Activated T-cell treated with anti-CD3 and anti-CD28 coated beads for 24 hours (primary cell): Measurements from ENCODE around the gene UIMC1.

Source experiments
- DNase-seq: peaks from one replicate; pipeline ENCODE4 v3.0.0-alpha.2; 2020; ENCODE audit warnings: low read depth

Gene UIMC1

GRCh38 chr5:176952531-176953193 is 53.9 kb downstream of the UIMC1 start:
- DNase-seq: no peak

GRCh38 chr5:176948458-176948857 is 58.1 kb downstream of the UIMC1 start:
- no peak for DNase-seq

- DNase-seq: no peak
These were observed 58.7 kb downstream of the UIMC1 start for GRCh38 chr5:176947847-176948246.

- no peak for DNase-seq
These were observed 62.3 kb downstream of the UIMC1 start for GRCh38 chr5:176944268-176944667.

GRCh38 chr5:176943816-176944215 is 62.8 kb downstream of the UIMC1 start:
- DNase-seq: no peak

GRCh38 chr5:176941951-176942350 is 64.6 kb downstream of the UIMC1 start:
- no peak for DNase-seq

GRCh38 chr5:176938472-176938871 is 68.1 kb downstream of the UIMC1 start:
- DNase-seq: no peak

GRCh38 chr5:176935017-176935416 is 71.6 kb downstream of the UIMC1 start:
- no peak for DNase-seq

- no peak for DNase-seq
These were observed 72.2 kb downstream of the UIMC1 start for GRCh38 chr5:176934309-176934930.

GRCh38 chr5:176929654-176930053 is 76.9 kb downstream of the UIMC1 start:
- no peak for DNase-seq

GRCh38 chr5:176927562-176927961 is 79.0 kb downstream of the UIMC1 start:
- no peak for DNase-seq

- no peak for DNase-seq
These were observed 83.8 kb downstream of the UIMC1 start for GRCh38 chr5:176922817-176923216.

GRCh38 chr5:176921714-176922113 is 84.9 kb downstream of the UIMC1 start:
- no peak for DNase-seq

- no peak for DNase-seq
These were observed 88.0 kb downstream of the UIMC1 start for GRCh38 chr5:176918613-176919012.

GRCh38 chr5:176916337-176916736 is 90.2 kb downstream of the UIMC1 start:
- DNase-seq: no peak

- DNase-seq: no peak
These were observed 90.7 kb downstream of the UIMC1 start for GRCh38 chr5:176915906-176916305.

- no peak for DNase-seq
These were observed 94.5 kb downstream of the UIMC1 start for GRCh38 chr5:176912115-176912514.

GRCh38 chr5:176908675-176909368 is 97.8 kb downstream of the UIMC1 start:
- DNase-seq: no peak

GRCh38 chr5:176906796-176907195 is 99.8 kb downstream of the UIMC1 start:
- no peak for DNase-seq

GRCh38 chr5:176906126-176906525 is 100.5 kb downstream of the UIMC1 start:
- DNase-seq: no peak

GRCh38 chr5:176904276-176904675 is 102.3 kb downstream of the UIMC1 start:
- no peak for DNase-seq

- no peak for DNase-seq
These were observed 103.5 kb downstream of the UIMC1 start for GRCh38 chr5:176902911-176903664.
